GM12864 (cell line): ENCODE results near the gene RUFY2.
A peak's percentile ranks its signal among the peaks of the same experiment; 100 is the strongest.

Experiments used
- DNase-seq: peaks from one replicate; pipeline ENCODE4 v3.0.0-alpha.2; 2011; ENCODE audit warnings: low read depth
- H3K4me3 ChIP-seq: 2 replicates; pipeline ENCODE4 v1.5.1; 2011; ENCODE audit warnings: mild to moderate bottlenecking, low read depth, low read length, control low read depth
- TF ChIP-seq, protein P1 (sequence below): IDR thresholded peaks from 2 replicates; pipeline ENCODE4 v1.5.1; 2011; ENCODE audit warnings: low read depth, mild to moderate bottlenecking, moderate library complexity, low read length, control low read depth, inconsistent platforms; ENCODE audit errors: missing control alignments

RUFY2 gene

DNA sequence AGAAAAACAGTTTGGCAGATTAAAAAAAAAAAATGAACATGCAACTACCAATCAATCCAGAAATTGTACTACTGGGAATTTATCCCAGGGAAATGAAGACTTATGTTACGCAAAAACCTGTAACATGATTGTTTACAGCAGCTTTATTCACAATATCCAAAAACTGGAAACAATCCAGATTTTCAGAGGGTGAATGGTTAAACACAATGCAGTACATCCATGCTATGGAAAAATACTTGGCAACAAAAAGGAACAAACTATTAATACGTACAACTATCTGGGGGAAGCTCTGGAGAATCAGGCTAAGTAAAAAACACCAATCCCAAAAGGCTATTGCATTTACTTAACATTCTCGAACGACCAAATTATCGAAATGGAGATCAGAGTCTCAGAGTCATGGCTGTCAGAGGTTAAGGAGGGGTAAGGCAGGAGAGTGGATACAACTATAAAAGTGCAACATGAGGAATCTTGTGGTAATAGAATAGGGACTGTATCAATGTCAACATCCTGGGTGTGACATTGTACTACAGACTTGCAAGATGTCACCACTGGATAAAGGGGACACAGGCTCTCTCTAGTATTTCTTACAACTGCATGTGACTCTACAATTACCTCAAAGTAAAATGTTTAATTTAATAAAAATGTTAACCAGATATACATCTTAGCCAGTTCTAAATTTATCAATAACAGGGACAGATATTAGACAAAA lies 21.5 kb upstream of the RUFY2 start:
- TF ChIP-seq, protein P1, sequence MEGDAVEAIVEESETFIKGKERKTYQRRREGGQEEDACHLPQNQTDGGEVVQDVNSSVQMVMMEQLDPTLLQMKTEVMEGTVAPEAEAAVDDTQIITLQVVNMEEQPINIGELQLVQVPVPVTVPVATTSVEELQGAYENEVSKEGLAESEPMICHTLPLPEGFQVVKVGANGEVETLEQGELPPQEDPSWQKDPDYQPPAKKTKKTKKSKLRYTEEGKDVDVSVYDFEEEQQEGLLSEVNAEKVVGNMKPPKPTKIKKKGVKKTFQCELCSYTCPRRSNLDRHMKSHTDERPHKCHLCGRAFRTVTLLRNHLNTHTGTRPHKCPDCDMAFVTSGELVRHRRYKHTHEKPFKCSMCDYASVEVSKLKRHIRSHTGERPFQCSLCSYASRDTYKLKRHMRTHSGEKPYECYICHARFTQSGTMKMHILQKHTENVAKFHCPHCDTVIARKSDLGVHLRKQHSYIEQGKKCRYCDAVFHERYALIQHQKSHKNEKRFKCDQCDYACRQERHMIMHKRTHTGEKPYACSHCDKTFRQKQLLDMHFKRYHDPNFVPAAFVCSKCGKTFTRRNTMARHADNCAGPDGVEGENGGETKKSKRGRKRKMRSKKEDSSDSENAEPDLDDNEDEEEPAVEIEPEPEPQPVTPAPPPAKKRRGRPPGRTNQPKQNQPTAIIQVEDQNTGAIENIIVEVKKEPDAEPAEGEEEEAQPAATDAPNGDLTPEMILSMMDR: no peak
- DNase-seq: no peak
- no peak overlapping the region for H3K4me3 ChIP-seq

DNA sequence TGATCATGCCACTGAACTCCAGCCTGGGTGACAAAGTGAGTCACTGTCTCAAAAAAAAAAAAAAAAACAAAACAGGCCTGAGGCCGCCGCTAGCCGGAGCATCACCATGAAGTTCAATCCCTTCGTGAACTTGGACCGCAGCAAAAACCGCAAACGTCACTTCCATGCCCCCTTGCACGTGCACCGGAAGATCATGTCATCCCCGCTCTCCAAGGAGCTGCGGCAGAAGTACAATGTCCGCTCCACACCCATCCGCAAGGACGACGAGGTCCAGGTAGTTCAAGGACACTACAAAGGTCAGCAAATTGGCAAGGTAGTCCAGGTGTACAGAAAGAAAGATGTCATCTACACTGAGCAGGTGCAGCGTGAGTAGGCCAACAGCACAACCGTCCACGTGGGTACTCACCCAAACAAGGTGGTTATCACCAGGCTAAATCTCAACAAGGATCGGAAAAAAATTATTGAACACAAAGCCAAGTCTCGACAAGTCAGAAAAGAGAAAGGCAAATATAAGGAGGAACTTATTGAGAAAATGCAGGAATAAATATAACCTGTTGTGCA lies 17.5 kb upstream of the RUFY2 start:
- H3K4me3 ChIP-seq: no peak overlapping the region
- TF ChIP-seq, protein P1: no peak
- no peak for DNase-seq

DNA sequence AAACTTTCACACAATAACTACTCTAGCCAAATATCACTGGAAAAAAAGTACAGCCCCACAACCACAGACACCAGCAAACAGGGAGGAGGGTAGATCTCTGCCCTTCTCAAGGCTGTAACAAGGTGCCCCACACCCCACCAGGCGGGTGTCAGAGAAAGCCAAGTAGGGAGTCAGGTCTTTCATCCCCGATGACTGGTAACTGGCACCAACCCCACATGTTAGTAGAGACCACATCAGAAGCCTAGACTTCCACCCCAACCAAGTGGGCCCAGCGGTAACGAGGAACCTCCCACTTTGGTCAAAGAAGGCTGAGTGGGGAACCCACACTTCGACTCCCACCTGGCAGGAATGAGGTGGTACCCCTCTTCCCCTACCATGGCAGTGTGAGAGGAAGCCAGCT lies 16.4 kb upstream of the RUFY2 start:
- TF ChIP-seq, protein P1: no peak
- no peak overlapping the region for H3K4me3 ChIP-seq
- DNase-seq: no peak

DNA sequence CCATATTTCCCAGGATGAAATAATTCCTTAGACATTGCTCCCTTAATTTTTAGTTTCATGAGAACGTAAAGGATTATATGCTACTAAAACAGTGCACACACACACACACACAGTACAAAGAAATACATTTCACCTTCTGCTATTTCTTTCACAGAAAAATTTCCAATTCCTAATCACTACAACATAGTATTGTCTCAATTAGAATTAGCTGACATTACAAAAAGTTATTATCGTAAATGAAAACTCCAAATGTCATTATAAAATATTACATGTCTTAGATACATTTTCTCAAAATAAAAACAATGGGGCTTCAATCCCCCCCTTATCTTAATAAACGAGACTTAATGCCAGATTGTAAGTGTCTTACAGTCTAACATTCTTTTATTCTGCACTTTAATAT lies 12.3 kb upstream of the RUFY2 start:
- no peak for DNase-seq

DNA sequence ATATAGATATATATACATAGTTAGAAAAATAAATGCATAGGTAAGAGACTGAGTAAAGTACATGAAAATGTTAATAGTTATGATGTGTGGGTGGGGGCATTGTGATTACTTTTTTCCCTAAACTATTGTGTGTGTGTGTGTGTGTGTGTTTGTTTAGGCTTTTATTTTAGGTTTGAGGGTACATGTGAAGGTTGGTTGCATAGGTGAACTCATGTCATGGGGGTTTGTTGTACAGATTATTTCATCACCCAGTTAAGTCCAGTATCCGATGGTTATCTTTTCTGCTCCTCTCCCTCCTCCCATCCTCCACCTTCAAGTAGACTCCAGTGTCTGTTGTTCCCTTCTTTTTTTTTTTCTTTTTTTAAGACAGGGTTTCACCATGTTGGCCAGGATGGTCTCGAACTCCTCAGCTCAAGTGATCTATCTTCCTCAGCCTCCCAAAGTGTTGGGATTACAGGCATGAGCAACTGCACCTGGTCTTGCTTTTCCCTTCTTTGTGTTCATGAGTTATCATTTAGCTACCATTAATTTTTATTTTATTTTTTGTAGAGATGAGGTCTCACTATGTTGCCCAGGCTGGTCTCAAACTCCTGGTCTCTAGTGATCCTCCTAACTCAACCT lies 1.9 kb upstream of the RUFY2 start:
- TF ChIP-seq, protein P1: no peak
- H3K4me3 ChIP-seq: no peak overlapping the region
- no peak for DNase-seq

More for the DNA sequence above, 12.3 kb upstream of the RUFY2 start:
- TF ChIP-seq, protein P1: no peak
- H3K4me3 ChIP-seq: no peak overlapping the region

DNA sequence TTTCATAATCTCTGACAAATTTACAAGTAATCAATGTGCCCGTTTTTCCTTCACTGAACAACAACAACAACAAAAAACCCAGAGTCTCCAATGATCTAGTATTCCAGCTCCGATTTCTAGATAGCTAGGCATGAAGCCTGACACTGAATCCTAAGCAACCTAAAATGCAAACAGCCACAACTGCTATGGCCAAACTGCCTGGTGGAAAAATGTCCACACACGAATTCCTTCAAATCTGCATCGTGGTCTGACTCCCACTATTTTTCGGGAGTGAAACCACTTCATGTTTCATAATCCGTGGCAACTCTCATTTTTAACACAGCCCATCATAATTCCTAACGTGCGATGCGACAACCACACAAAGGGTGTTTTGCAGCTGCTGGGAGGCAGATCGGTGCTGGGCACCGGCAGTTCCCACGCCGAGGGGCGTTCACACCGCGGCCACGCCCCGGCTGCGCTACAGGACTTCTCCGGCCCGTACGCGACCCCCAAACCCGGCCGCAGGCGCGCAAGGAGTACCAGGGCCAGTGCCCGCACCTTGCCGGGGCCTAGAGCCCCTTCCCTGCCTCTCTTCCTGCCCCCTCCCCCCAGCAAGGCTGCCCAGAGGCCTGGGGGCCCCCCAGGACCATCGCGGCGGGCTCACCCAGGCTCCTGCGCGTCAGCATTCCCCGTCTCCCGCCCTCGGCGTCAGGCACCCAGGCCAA lies 814 bp downstream of the RUFY2 start:
- H3K4me3 ChIP-seq: peak overlapping the region; percentile 98
- TF ChIP-seq, protein P1: no peak
- no peak for DNase-seq
